Limb (tissue), 2 donors: Measurements from ENCODE around the gene SNX27.

Experiments used
- DNase-seq, 2 donors: peaks; one replicate each; pipeline ENCODE4 v3.0.0-alpha.2; 2016; ENCODE audit errors: extremely low spot score in 2 of 2

Gene SNX27

GRCh38 chr1:151703813-151704212 lies 92.0 kb downstream of the SNX27 start:
- no peak for DNase-seq

- DNase-seq, result no peak
Observed at GRCh38 chr1:151704246-151704645, 92.4 kb downstream of the SNX27 start.

GRCh38 chr1:151705146-151705545 lies 93.3 kb downstream of the SNX27 start:
- DNase-seq, result no peak

GRCh38 chr1:151705753-151706463 lies 94.1 kb downstream of the SNX27 start:
- no peak for DNase-seq

- DNase-seq, result no peak
Observed at GRCh38 chr1:151706464-151707415, 94.9 kb downstream of the SNX27 start.

GRCh38 chr1:151707541-151708065 lies 95.8 kb downstream of the SNX27 start:
- no peak for DNase-seq

GRCh38 chr1:151708891-151709290 lies 97.0 kb downstream of the SNX27 start:
- DNase-seq, result no peak

GRCh38 chr1:151710187-151710840 lies 98.5 kb downstream of the SNX27 start:
- peak in 1 of 2 donors; percentile 86 for DNase-seq

GRCh38 chr1:151711044-151711800 lies 99.4 kb downstream of the SNX27 start:
- no peak for DNase-seq

GRCh38 chr1:151711951-151712350 lies 100.1 kb downstream of the SNX27 start:
- no peak for DNase-seq

GRCh38 chr1:151713044-151713443 lies 101.2 kb downstream of the SNX27 start:
- DNase-seq, result no peak

- no peak for DNase-seq
Observed at GRCh38 chr1:151713874-151714273, 102.0 kb downstream of the SNX27 start.

- no peak for DNase-seq
Observed at GRCh38 chr1:151714820-151715725, 103.2 kb downstream of the SNX27 start.

- DNase-seq, result no peak
Observed at GRCh38 chr1:151715726-151716404, 104.0 kb downstream of the SNX27 start.

- no peak for DNase-seq
Observed at GRCh38 chr1:151716405-151716762, 104.5 kb downstream of the SNX27 start.

- DNase-seq, result peak in 1 of 2 donors; percentile 85
Observed at GRCh38 chr1:151716771-151717631, 105.2 kb downstream of the SNX27 start, which contains the start of gene CELF3. TSS of gene CELF3 (minus strand) at chr1:151716803. CDS start at chr1:151716020, 783 bp downstream.

GRCh38 chr1:151718011-151718431 lies 106.2 kb downstream of the SNX27 start:
- DNase-seq, result no peak

- DNase-seq, result no peak
Observed at GRCh38 chr1:151718666-151719065, 106.8 kb downstream of the SNX27 start.
